HG03064 (cell line): ENCODE measurements around the gene ZNF700.
"Not testable (repeated sequence)": the region's sequence is repeated elsewhere in the genome, so short reads cannot be mapped to it uniquely, and the experiment has no call there.

ENCODE experiments used
- ATAC-seq: cut with Tn5 transposase; IDR thresholded peaks from one replicate; pipeline ENCODE4 v1.9.1; 2021; ENCODE audit warnings: low read depth; ENCODE audit not compliant: unreplicated experiment

Gene ZNF700

GRCh38 chr19:11924886-11925650 lies at the start of gene ZNF700:
Gene ZNF700, plus strand, starts transcription at chr19:11925107. Its CDS starts 104 bp downstream, at chr19:11925211.
- peak; percentile 71 for ATAC-seq

DNA sequence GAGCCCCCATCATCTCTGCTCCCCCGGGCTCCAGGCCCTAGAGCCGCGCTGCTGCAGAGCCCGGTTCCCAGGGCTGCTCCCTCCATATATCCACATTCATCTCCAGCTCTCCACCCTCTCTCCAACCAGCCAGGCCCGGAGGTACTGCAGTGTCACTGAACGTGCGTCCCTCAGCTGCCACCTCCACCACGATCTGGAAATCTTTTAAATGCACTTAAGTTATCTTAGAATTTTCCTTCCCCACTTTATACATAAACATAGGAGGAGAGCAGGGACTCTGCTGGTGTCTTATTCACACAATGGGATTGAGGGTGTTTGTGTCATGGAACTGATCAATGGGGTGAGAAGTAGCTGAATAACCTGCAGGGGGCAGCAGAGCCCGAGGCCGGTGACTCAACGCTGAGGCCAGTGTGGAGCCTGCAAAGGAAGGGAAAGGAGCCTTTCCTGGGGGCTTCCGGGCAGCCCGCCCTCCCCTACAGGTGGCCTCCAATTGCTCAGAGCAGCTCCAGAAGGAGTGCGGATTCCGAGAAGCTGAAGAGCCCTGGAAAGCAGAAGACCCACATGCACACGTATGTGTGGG lies 45.1 kb upstream of the ZNF700 start:
- ATAC-seq = not testable (repeated sequence)

DNA sequence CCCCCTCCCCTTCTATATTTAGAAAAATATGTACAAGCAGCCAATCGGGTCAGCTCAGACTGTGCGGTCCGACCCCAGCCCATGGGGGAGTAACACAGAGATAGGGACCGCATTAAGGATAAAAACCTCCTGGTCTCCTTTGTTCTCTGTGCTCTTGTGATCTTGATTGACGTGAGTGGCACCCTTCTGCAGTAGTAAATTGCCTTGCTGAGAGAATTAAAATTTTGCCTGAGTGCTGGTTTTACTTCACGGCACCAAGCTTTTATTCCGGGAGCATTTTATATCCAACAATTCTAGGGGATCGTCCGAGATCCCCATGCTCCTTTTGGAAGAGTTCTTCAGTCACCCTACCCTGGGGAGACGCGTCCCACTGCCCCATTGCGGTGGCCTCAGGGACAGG lies 44.3 kb upstream of the ZNF700 start:
- ATAC-seq = no peak

- ATAC-seq = no peak
Observed at GRCh38 chr19:11881151-11881800, 43.6 kb upstream of the ZNF700 start.

GRCh38 chr19:11882606-11883005 lies 42.3 kb upstream of the ZNF700 start:
- no peak for ATAC-seq

DNA sequence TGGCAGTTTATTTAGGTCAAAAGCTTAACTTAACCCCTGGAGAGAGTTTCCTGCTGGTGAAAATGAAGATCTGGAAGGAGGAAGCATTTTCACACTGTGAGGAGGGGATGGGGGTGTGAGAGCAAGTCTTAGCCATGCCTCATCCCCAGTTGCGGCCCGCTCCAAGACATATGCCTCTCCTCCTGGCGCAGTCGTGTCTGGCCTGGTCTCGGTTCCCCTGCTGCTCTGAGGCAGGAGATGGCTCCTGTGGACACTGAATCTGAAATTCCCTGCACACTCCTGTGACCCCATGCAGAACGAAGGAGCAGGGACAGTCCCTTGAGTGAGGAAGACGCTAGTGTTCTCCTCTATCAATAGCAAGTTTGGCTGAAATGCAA lies 37.7 kb upstream of the ZNF700 start:
- no peak for ATAC-seq

GRCh38 chr19:11887611-11888531 lies 37.0 kb upstream of the ZNF700 start, which contains the start of gene ZNF69:
Gene ZNF69, plus strand, starts transcription at chr19:11887782. Its CDS starts 142 bp downstream, at chr19:11887924.
- no peak for ATAC-seq

DNA sequence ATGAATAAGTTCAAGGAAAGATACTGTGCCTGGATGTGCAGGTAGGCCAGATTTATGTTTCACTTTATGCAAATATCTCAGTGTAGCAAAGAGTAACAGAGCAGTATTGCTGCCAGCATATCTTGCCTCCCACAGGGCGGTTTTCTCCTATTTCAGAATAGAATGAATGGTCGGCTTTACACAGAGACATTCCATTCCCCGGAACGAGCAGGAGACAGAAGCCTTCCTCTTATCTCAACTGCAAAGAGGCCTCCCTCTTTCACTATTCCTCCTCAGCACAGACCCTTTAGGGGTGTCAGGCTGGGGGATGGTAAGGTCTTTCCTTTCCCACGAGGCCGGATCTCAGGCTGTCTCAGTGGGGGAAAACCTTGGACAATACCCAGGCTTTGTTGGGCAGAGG lies 35.0 kb upstream of the ZNF700 start:
- not testable (repeated sequence) for ATAC-seq

GRCh38 chr19:11890634-11891033 lies 34.3 kb upstream of the ZNF700 start:
- no peak for ATAC-seq

DNA sequence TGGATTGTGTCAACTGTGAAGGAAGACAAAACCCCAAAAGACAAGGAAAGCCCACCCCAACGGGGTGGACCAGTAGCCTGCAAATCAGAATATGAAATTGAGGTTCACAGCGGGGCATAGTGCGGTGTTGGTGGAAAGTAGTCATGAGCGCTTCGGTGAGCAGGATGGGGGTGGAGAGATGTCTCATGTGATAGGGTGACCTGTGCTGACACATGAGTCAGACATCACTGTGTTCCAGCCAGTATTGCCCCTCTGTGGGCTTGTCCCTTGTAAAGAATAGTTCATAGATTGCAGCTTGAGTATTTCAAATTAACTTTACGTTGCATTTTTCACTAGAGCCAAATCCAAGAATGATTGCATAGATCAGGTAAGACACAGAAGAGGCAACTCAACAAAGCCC lies 30.1 kb upstream of the ZNF700 start:
- no peak for ATAC-seq

- ATAC-seq = no peak
Observed at GRCh38 chr19:11902228-11902627, 22.7 kb upstream of the ZNF700 start.

GRCh38 chr19:11905928-11906327 lies 19.0 kb upstream of the ZNF700 start:
- ATAC-seq = no peak

GRCh38 chr19:11911937-11912336 lies 13.0 kb upstream of the ZNF700 start:
- ATAC-seq = not testable (repeated sequence)

- not testable (repeated sequence) for ATAC-seq
Observed at GRCh38 chr19:11914417-11915051, 10.4 kb upstream of the ZNF700 start.

GRCh38 chr19:11921852-11922495 lies 2.9 kb upstream of the ZNF700 start:
- ATAC-seq = no peak

DNA sequence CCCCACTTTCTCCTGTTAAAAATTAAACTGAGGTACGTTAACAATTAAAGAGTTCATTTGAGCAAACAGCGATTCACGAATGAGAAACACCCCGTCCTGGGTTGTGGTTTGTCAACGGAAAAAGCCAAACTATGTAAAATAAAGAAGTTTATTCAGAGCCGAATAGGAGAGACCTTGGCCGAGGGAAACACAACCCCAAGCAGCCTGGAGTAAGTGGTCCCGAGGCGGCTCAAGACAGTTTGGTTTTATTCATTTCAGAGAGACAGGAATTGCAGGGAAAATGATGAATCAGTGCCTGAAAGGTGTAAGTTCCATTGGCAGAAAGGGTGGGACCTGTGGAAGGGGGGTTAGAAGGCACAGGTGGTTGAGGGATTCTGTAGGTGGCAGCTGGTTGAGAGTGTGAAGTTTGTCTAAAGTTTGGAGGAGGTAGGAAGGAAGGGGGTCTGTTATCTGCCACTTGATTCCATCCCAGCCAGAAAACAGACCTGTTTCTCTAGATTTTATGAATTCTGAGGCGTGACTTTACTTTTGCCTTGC lies 812 bp downstream of the ZNF700 start:
- ATAC-seq = not testable (repeated sequence)

DNA sequence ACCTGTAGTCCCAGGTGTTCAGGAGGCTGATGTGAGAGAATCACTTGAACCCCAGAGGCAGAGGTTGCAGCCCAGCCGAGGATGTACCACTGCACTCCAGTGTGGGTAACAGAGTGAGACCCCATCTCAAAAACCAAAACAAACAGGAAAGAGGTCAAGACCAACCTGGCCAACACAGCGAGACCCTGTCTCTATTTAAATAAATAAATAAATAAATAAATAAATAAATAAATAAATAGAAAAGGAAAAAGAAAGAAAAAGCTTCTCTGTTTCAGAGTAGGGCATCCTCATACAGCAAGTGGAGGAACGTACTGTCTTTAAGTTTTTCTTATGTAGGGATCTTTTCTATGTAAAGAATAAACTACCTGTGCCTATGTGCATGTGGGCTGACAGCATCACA lies 2.3 kb downstream of the ZNF700 start:
- ATAC-seq = no peak

DNA sequence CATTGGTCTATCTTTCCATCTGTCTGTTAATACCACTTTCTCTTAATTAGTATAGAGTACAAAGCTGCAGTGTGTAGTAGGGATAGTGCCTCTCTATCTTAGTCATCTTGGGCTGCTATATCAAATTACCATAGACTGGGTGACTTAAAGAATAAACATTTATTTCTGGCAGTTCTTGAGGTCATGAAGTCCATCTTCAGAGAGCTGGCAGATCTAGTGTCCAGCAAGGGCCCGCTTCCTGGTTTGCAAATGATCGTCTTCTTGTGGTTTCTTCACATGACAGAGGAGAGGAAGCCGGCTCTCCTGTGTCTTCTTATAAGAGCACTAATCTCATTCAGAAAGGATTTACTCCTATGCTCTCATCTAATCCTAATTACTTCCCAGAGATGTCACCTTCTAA lies 6.1 kb downstream of the ZNF700 start:
- no peak for ATAC-seq

GRCh38 chr19:11931513-11931912 lies 6.6 kb downstream of the ZNF700 start:
- no peak for ATAC-seq
